Stimulated activated naive CD8-positive, alpha-beta T cell treated with anti-CD3 and anti-CD28 coated beads, Interleukin-15, amount 100 ng/mL, for 72 hours (primary cell): ENCODE results near the gene NISCH.

Source experiments
- ATAC-seq: fragments of 150-1000 bp; cut with Tn5 transposase; 2 replicates; pipeline ENCODE4 v1.10.0; 2021; ENCODE audit warnings: mild to moderate bottlenecking, moderate library complexity
- DNase-seq, 2 donors: peaks; one replicate each; pipeline ENCODE4 v3.0.0; 2021 to 2022
- H3K27ac Mint-ChIP-seq, 2 donors: one replicate each; pipeline ENCODE4 v1.8.0; 2022; ENCODE audit warnings: mild to moderate bottlenecking in 2 of 2, mixed read lengths in 2 of 2, moderate library complexity in 2 of 2
- H3K27me3 Mint-ChIP-seq: one replicate; pipeline ENCODE4 v1.8.0; 2022; ENCODE audit warnings: mixed read lengths
- H3K4me1 Mint-ChIP-seq: one replicate; pipeline ENCODE4 v1.8.0; 2022; ENCODE audit warnings: mild to moderate bottlenecking, mixed read lengths
- H3K4me3 Mint-ChIP-seq, 2 donors: one replicate each; pipeline ENCODE4 v1.8.0; 2022; ENCODE audit warnings: mild to moderate bottlenecking in 2 of 2, mixed read lengths in 2 of 2, moderate library complexity in 1 of 2
- H3K9me3 Mint-ChIP-seq, 2 donors: one replicate each; pipeline ENCODE4 v1.8.0; 2022; ENCODE audit warnings: mixed read lengths in 2 of 2

The NISCH gene

GRCh38 chr3:52455283-52456168, at the start of gene NISCH:
Gene NISCH, plus strand, starts transcription at chr3:52455604. Its CDS starts 38 bp downstream, at chr3:52455642.
- DNase-seq = peak; percentile 95 to 97
- Mint-ChIP-seq H3K27me3 (no peaks in the 10 kb centered on the region), H3K27ac (peak within 1 kb of the TSS; percentile 99 to 100), H3K9me3 (no peaks in the 10 kb centered on the region), H3K4me3 (peak within 1 kb of the TSS; percentile 94 to 95), H3K4me1 (peaks cover 44% of the 10 kb centered on the region)
- peak; percentile 91 for ATAC-seq

GRCh38 chr3:52406231-52406661, 49.2 kb upstream of the NISCH start:
- no peaks in the 10 kb centered on the region for H3K27me3 Mint-ChIP-seq
- peaks cover 32% of the 10 kb centered on the region for H3K4me1 Mint-ChIP-seq
- no peak for ATAC-seq
- H3K4me3 Mint-ChIP-seq = no peak overlapping the region
- H3K27ac Mint-ChIP-seq = no peak overlapping the region
- no peak for DNase-seq
- no peaks in the 10 kb centered on the region for H3K9me3 Mint-ChIP-seq

GRCh38 chr3:52406791-52407510, 48.5 kb upstream of the NISCH start:
- no peak for DNase-seq
- Mint-ChIP-seq H3K4me3 (no peak overlapping the region), H3K27me3 (no peaks in the 10 kb centered on the region), H3K4me1 (peaks cover 39% of the 10 kb centered on the region), H3K27ac (peak overlapping the region in 1 of 2 donors; percentile 2), H3K9me3 (no peaks in the 10 kb centered on the region)
- ATAC-seq = no peak

- Mint-ChIP-seq H3K4me3 (peak overlapping the region; percentile 93 to 97), H3K27me3 (no peaks in the 10 kb centered on the region), H3K4me1 (peaks cover 44% of the 10 kb centered on the region), H3K27ac (no peak overlapping the region), H3K9me3 (no peaks in the 10 kb centered on the region)
- ATAC-seq (no peak), DNase-seq (no peak)
These were observed 47.6 kb upstream of the NISCH start for GRCh38 chr3:52407779-52408178.

DNA sequence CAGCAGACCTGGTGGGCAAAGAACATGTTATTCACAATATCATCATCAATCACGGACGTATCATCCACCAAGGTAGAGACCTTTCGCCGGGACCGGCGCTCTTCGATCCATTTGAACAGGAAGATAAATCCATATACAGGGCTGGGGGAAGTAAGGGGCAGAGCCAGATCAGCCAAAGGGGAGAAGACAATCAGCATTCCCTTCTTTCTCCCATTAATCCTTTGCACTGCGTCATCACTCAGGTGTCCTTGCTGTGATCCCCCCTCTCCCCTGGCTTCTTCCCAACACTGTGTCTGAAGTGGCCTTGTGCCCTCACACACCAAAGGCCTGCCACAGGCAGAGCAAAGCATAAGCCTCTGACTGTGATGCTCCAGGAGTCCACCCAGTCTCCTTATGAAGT, 46.9 kb upstream of the NISCH start:
- H3K27ac Mint-ChIP-seq = peak overlapping the region; percentile 43 to 92
- ATAC-seq (no peak), DNase-seq (no peak)
- peak overlapping the region; percentile 93 to 97 for H3K4me3 Mint-ChIP-seq
- H3K4me1 Mint-ChIP-seq = peaks cover 50% of the 10 kb centered on the region
- H3K9me3 Mint-ChIP-seq = no peaks in the 10 kb centered on the region
- H3K27me3 Mint-ChIP-seq = no peaks in the 10 kb centered on the region

- Mint-ChIP-seq H3K4me3 (no peak overlapping the region), H3K27ac (no peak overlapping the region)
These were observed 39.6 kb upstream of the NISCH start for GRCh38 chr3:52415800-52416199.

DNA sequence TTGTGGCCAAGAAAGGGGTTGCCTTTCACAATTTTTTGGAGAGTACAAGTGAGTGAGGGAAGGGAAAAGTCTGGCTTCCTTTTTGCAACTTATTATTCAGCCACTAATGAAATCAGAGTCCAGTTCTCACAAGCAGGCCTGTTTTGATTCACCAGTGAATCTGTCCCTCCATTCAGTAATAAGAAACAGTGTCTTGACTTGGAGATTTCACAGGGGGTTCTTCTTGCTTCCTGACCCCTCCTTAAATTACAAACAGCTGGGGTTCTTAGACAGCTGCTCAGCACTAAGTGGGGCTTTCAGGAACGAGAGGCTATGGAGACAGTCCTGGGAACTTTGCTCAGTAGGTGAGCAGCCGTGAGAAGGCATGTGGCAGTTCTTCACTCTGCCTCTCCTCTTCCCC, 35.0 kb upstream of the NISCH start:
- Mint-ChIP-seq H3K27ac (no peak overlapping the region), H3K27me3 (no peaks in the 10 kb centered on the region), H3K4me3 (no peak overlapping the region), H3K9me3 (no peaks in the 10 kb centered on the region), H3K4me1 (no peaks in the 10 kb centered on the region)
- ATAC-seq (no peak), DNase-seq (no peak)

More at GRCh38 chr3:52415800-52416199, 39.6 kb upstream of the NISCH start:
- no peaks in the 10 kb centered on the region for H3K9me3 Mint-ChIP-seq
- ATAC-seq = no peak
- peaks cover 21% of the 10 kb centered on the region for H3K4me1 Mint-ChIP-seq
- DNase-seq = no peak
- no peaks in the 10 kb centered on the region for H3K27me3 Mint-ChIP-seq

GRCh38 chr3:52422669-52423068, 32.7 kb upstream of the NISCH start:
- Mint-ChIP-seq H3K27me3 (no peaks in the 10 kb centered on the region), H3K4me3 (no peak overlapping the region), H3K9me3 (no peaks in the 10 kb centered on the region), H3K4me1 (no peaks in the 10 kb centered on the region), H3K27ac (no peak overlapping the region)
- DNase-seq = no peak
- no peak for ATAC-seq

GRCh38 chr3:52423173-52423572, 32.2 kb upstream of the NISCH start:
- peaks cover 4% of the 10 kb centered on the region for H3K27me3 Mint-ChIP-seq
- no peak overlapping the region for H3K4me3 Mint-ChIP-seq
- no peaks in the 10 kb centered on the region for H3K4me1 Mint-ChIP-seq
- H3K27ac Mint-ChIP-seq = no peak overlapping the region
- ATAC-seq (no peak), DNase-seq (no peak)
- H3K9me3 Mint-ChIP-seq = no peaks in the 10 kb centered on the region

GRCh38 chr3:52428151-52429005, 27.0 kb upstream of the NISCH start:
- H3K4me1 Mint-ChIP-seq = no peaks in the 10 kb centered on the region
- ATAC-seq (peak; percentile 79), DNase-seq (no peak)
- peak overlapping the region in 1 of 2 donors; percentile 3 for H3K27ac Mint-ChIP-seq
- H3K9me3 Mint-ChIP-seq = no peaks in the 10 kb centered on the region
- H3K27me3 Mint-ChIP-seq = peaks cover 6% of the 10 kb centered on the region
- no peak overlapping the region for H3K4me3 Mint-ChIP-seq

GRCh38 chr3:52429031-52429430, 26.4 kb upstream of the NISCH start:
- H3K27me3 Mint-ChIP-seq = peaks cover 6% of the 10 kb centered on the region
- ATAC-seq (no peak), DNase-seq (no peak)
- no peak overlapping the region for H3K4me3 Mint-ChIP-seq
- H3K9me3 Mint-ChIP-seq = no peaks in the 10 kb centered on the region
- H3K27ac Mint-ChIP-seq = no peak overlapping the region
- H3K4me1 Mint-ChIP-seq = no peaks in the 10 kb centered on the region

GRCh38 chr3:52429779-52430415, 25.5 kb upstream of the NISCH start:
- no peaks in the 10 kb centered on the region for H3K9me3 Mint-ChIP-seq
- H3K27me3 Mint-ChIP-seq = peaks cover 6% of the 10 kb centered on the region
- no peak overlapping the region for H3K4me3 Mint-ChIP-seq
- H3K27ac Mint-ChIP-seq = no peak overlapping the region
- DNase-seq (no peak), ATAC-seq (no peak)
- H3K4me1 Mint-ChIP-seq = no peaks in the 10 kb centered on the region

- no peak overlapping the region for H3K4me3 Mint-ChIP-seq
- H3K4me1 Mint-ChIP-seq = no peaks in the 10 kb centered on the region
- no peak for ATAC-seq
- H3K27ac Mint-ChIP-seq = no peak overlapping the region
- no peaks in the 10 kb centered on the region for H3K9me3 Mint-ChIP-seq
- DNase-seq = no peak
- H3K27me3 Mint-ChIP-seq = peaks cover 6% of the 10 kb centered on the region
These were observed 25.0 kb upstream of the NISCH start for GRCh38 chr3:52430416-52430810.

- H3K4me3 Mint-ChIP-seq = no peak overlapping the region
- H3K27ac Mint-ChIP-seq = no peak overlapping the region
- H3K27me3 Mint-ChIP-seq = peaks cover 6% of the 10 kb centered on the region
- H3K9me3 Mint-ChIP-seq = no peaks in the 10 kb centered on the region
- H3K4me1 Mint-ChIP-seq = no peaks in the 10 kb centered on the region
- ATAC-seq = no peak
- no peak for DNase-seq
These were observed 23.8 kb upstream of the NISCH start for GRCh38 chr3:52431459-52432223.
